Effector memory CD8-positive, alpha-beta T cell (primary cell): ENCODE results near the gene RAB11FIP3.
"Not testable (repeated sequence)": the region's sequence is repeated elsewhere in the genome, so short reads cannot be mapped to it uniquely, and the experiment has no call there.

Experiments used
- ATAC-seq: fragments of 150-1000 bp; cut with Tn5 transposase; replicated peaks from 2 replicates; pipeline ENCODE4 v1.10.0; 2021; ENCODE audit warnings: mild to moderate bottlenecking, moderate library complexity
- DNase-seq, 3 experiments: peaks; one replicate each; pipeline ENCODE4 v3.0.0; 2021
- H3K27ac Mint-ChIP-seq, 2 donors: one replicate each; pipeline ENCODE4 v1.8.0; 2022; ENCODE audit warnings: mild to moderate bottlenecking in 2 of 2, mixed read lengths in 2 of 2, moderate library complexity in 2 of 2
- H3K27me3 Mint-ChIP-seq, 2 donors: one replicate each; pipeline ENCODE4 v1.8.0; 2022; ENCODE audit warnings: mixed read lengths in 2 of 2
- H3K36me3 Mint-ChIP-seq: one replicate; pipeline ENCODE4 v1.8.0; 2022; ENCODE audit warnings: mild to moderate bottlenecking, moderate library complexity, mixed read lengths; ENCODE audit not compliant: insufficient read depth
- H3K4me1 Mint-ChIP-seq, 2 donors: one replicate each; pipeline ENCODE4 v1.8.0; 2022; ENCODE audit warnings: low read depth in 2 of 2, mixed read lengths in 2 of 2
- H3K4me3 Mint-ChIP-seq, 2 donors: one replicate each; pipeline ENCODE4 v1.8.0; 2022; ENCODE audit warnings: mild to moderate bottlenecking in 2 of 2, mixed read lengths in 2 of 2, moderate library complexity in 2 of 2
- H3K9me3 Mint-ChIP-seq, 2 donors: one replicate each; pipeline ENCODE4 v1.8.0; 2022; ENCODE audit warnings: mixed read lengths in 2 of 2

Gene RAB11FIP3

GRCh38 chr16:471353-472198 is 46.1 kb downstream of the RAB11FIP3 start:
- DNase-seq: no peak
- no peak overlapping the region for H3K27ac Mint-ChIP-seq
- H3K4me3 Mint-ChIP-seq: no peak overlapping the region

GRCh38 chr16:472199-472504 is 46.7 kb downstream of the RAB11FIP3 start:
- Mint-ChIP-seq H3K27me3 (no peaks in the 10 kb centered on the region), H3K27ac (no peak overlapping the region), H3K9me3 (no peaks in the 10 kb centered on the region), H3K4me3 (no peak overlapping the region), H3K36me3 (peaks cover 7% of the 10 kb centered on the region), H3K4me1 (peaks cover 5% of the 10 kb centered on the region in 2 donors)
- no peak for DNase-seq
- no peak for ATAC-seq

More at GRCh38 chr16:471353-472198, 46.1 kb downstream of the RAB11FIP3 start:
- Mint-ChIP-seq H3K4me1 (peaks cover 9 to 11% of the 10 kb centered on the region in 2 donors), H3K36me3 (peaks cover 11% of the 10 kb centered on the region), H3K9me3 (no peaks in the 10 kb centered on the region), H3K27me3 (no peaks in the 10 kb centered on the region)
- ATAC-seq: no peak

- no peaks in the 10 kb centered on the region for H3K27me3 Mint-ChIP-seq
- H3K4me1 Mint-ChIP-seq: peaks cover 2% of the 10 kb centered on the region in 2 donors
- DNase-seq (no peak), ATAC-seq (no peak)
- peaks cover 3% of the 10 kb centered on the region for H3K36me3 Mint-ChIP-seq
- no peaks in the 10 kb centered on the region for H3K9me3 Mint-ChIP-seq
- H3K4me3 Mint-ChIP-seq: no peak overlapping the region
- H3K27ac Mint-ChIP-seq: no peak overlapping the region
Measured at GRCh38 chr16:473046-474043, 47.9 kb downstream of the RAB11FIP3 start.

GRCh38 chr16:474420-475122 is 49.1 kb downstream of the RAB11FIP3 start:
- Mint-ChIP-seq H3K27ac (no peak overlapping the region), H3K4me3 (no peak overlapping the region), H3K9me3 (no peaks in the 10 kb centered on the region), H3K36me3 (peaks cover 3% of the 10 kb centered on the region), H3K4me1 (no peaks in the 10 kb centered on the region), H3K27me3 (no peaks in the 10 kb centered on the region)
- DNase-seq (no peak), ATAC-seq (no peak)

GRCh38 chr16:476039-476438 is 50.6 kb downstream of the RAB11FIP3 start:
- Mint-ChIP-seq H3K9me3 (no peaks in the 10 kb centered on the region), H3K4me3 (no peak overlapping the region), H3K36me3 (peaks cover 3% of the 10 kb centered on the region), H3K4me1 (no peaks in the 10 kb centered on the region), H3K27ac (no peak overlapping the region), H3K27me3 (no peaks in the 10 kb centered on the region)
- DNase-seq (no peak), ATAC-seq (no peak)

- Mint-ChIP-seq H3K4me1 (no peaks in the 10 kb centered on the region), H3K27me3 (no peaks in the 10 kb centered on the region), H3K4me3 (no peak overlapping the region), H3K27ac (peak overlapping the region in 1 of 2 donors; percentile 29), H3K9me3 (no peaks in the 10 kb centered on the region), H3K36me3 (peaks cover 3% of the 10 kb centered on the region)
- no peak for DNase-seq
- no peak for ATAC-seq
Measured at GRCh38 chr16:477301-478157, 52.1 kb downstream of the RAB11FIP3 start.

GRCh38 chr16:478287-478686 is 52.8 kb downstream of the RAB11FIP3 start:
- H3K9me3 Mint-ChIP-seq, H3K27me3 Mint-ChIP-seq, H3K4me3 Mint-ChIP-seq, H3K4me1 Mint-ChIP-seq, H3K36me3 Mint-ChIP-seq, DNase-seq, ATAC-seq: not testable (repeated sequence)
- peak overlapping the region in 1 of 2 donors; percentile 29 for H3K27ac Mint-ChIP-seq

GRCh38 chr16:482468-483185 is 57.2 kb downstream of the RAB11FIP3 start:
- H3K36me3 Mint-ChIP-seq: no peaks in the 10 kb centered on the region

GRCh38 chr16:483341-484075 is 58.1 kb downstream of the RAB11FIP3 start:
- no peak for ATAC-seq
- Mint-ChIP-seq H3K9me3 (no peaks in the 10 kb centered on the region), H3K4me3 (no peak overlapping the region), H3K36me3 (peaks cover 1% of the 10 kb centered on the region), H3K27me3 (no peaks in the 10 kb centered on the region), H3K27ac (no peak overlapping the region), H3K4me1 (no peaks in the 10 kb centered on the region)
- no peak for DNase-seq

More at GRCh38 chr16:482468-483185, 57.2 kb downstream of the RAB11FIP3 start:
- Mint-ChIP-seq H3K27ac (no peak overlapping the region), H3K27me3 (no peaks in the 10 kb centered on the region), H3K9me3 (no peaks in the 10 kb centered on the region), H3K4me1 (no peaks in the 10 kb centered on the region), H3K4me3 (no peak overlapping the region)
- ATAC-seq (no peak), DNase-seq (no peak)

GRCh38 chr16:489606-490005 is 64.2 kb downstream of the RAB11FIP3 start:
- Mint-ChIP-seq H3K4me1 (no peaks in the 10 kb centered on the region), H3K27me3 (no peaks in the 10 kb centered on the region), H3K36me3 (peaks cover 7% of the 10 kb centered on the region), H3K27ac (no peak overlapping the region), H3K9me3 (no peaks in the 10 kb centered on the region), H3K4me3 (no peak overlapping the region)
- ATAC-seq (no peak), DNase-seq (no peak)

- Mint-ChIP-seq H3K27ac (no peak overlapping the region), H3K9me3 (no peaks in the 10 kb centered on the region), H3K36me3 (peaks cover 7% of the 10 kb centered on the region), H3K27me3 (no peaks in the 10 kb centered on the region), H3K4me1 (peaks cover 0 to 1% of the 10 kb centered on the region in 2 donors), H3K4me3 (no peak overlapping the region)
- DNase-seq: no peak
- no peak for ATAC-seq
Measured at GRCh38 chr16:490768-491167, 65.3 kb downstream of the RAB11FIP3 start.
